Stimulated activated CD8-positive, alpha-beta memory T cell treated with anti-CD3 and anti-CD28 coated beads, Interleukin-12 subunit alpha, Interleukin-12 subunit beta, amount 100 ng/mL, for 4 hours (primary cell): Measurements from ENCODE around the gene KCNIP1.

Experiments
- DNase-seq: peaks from one replicate; pipeline ENCODE4 v3.0.0-alpha.2; 2020; ENCODE audit warnings: low read depth

The KCNIP1 gene

GRCh38 chr5:170483701-170484458, 19.9 kb upstream of the KCNIP1 start:
- no peak for DNase-seq

- no peak for DNase-seq
These were observed 19.4 kb upstream of the KCNIP1 start for GRCh38 chr5:170484459-170484831.

- DNase-seq = no peak
These were observed 18.8 kb upstream of the KCNIP1 start for GRCh38 chr5:170484847-170485615.

GRCh38 chr5:170485616-170485911, 18.3 kb upstream of the KCNIP1 start:
- DNase-seq = no peak

- DNase-seq = no peak
These were observed 17.4 kb upstream of the KCNIP1 start for GRCh38 chr5:170486371-170486770.

- DNase-seq = no peak
These were observed 15.2 kb upstream of the KCNIP1 start for GRCh38 chr5:170488570-170488969.

- DNase-seq = no peak
These were observed 14.6 kb upstream of the KCNIP1 start for GRCh38 chr5:170489199-170489598.

GRCh38 chr5:170490381-170490780, 13.4 kb upstream of the KCNIP1 start:
- no peak for DNase-seq

- DNase-seq = no peak
These were observed 12.3 kb upstream of the KCNIP1 start for GRCh38 chr5:170491479-170491878.

GRCh38 chr5:170493028-170493820, 10.6 kb upstream of the KCNIP1 start:
- DNase-seq = no peak

- no peak for DNase-seq
These were observed 9.8 kb upstream of the KCNIP1 start for GRCh38 chr5:170494041-170494440.

- no peak for DNase-seq
These were observed 7.8 kb upstream of the KCNIP1 start for GRCh38 chr5:170495825-170496661.

- DNase-seq = no peak
These were observed 7.2 kb upstream of the KCNIP1 start for GRCh38 chr5:170496662-170497028.

GRCh38 chr5:170497311-170498038, 6.3 kb upstream of the KCNIP1 start:
- DNase-seq = no peak

GRCh38 chr5:170498811-170499351, 4.9 kb upstream of the KCNIP1 start:
- DNase-seq = no peak

- DNase-seq = no peak
These were observed 4.2 kb upstream of the KCNIP1 start for GRCh38 chr5:170499621-170500020.

- DNase-seq = no peak
These were observed 2.5 kb upstream of the KCNIP1 start for GRCh38 chr5:170501361-170501760.

- DNase-seq = no peak
These were observed 1.9 kb upstream of the KCNIP1 start for GRCh38 chr5:170501931-170502330.

GRCh38 chr5:170504616-170505266, 921 bp downstream of the KCNIP1 start:
- DNase-seq = no peak

- no peak for DNase-seq
These were observed 4.2 kb downstream of the KCNIP1 start for GRCh38 chr5:170508036-170508435.
